ENCODE measurements around the gene ZNF557. TPM values are rescaled to one million over a fixed set of nuclear protein-coding genes. Genes with fewer than 3 reads are reported as not detected.

Gene ZNF557
- polyA plus RNA-seq, 3 donors = 8.2 to 8.5 (median 8.5) TPM

DNA sequence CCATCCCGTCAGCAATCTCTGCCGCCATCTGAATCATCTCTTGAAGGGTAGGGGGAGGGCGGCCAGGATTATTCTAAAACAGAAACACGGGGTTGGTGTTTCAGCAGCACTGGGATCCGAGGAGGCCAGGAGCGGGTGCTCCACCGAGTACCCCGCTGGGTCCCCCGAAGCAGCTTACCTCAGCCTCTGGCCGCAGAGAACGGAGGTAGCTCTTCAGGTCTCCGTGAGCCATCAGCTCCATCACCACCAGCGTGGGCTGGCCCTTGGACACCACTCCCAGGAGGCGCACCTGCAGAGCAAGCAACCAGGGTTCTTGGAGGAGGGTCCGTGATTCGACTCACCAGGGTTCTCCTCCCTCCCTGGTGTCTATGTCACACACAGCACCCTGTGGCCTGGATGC lies 53.2 kb downstream of the ZNF557 start:
- DNase-seq (ENCODE audit: low read depth in 3 of 3, low spot score in 2 of 3) = no peak

DNA sequence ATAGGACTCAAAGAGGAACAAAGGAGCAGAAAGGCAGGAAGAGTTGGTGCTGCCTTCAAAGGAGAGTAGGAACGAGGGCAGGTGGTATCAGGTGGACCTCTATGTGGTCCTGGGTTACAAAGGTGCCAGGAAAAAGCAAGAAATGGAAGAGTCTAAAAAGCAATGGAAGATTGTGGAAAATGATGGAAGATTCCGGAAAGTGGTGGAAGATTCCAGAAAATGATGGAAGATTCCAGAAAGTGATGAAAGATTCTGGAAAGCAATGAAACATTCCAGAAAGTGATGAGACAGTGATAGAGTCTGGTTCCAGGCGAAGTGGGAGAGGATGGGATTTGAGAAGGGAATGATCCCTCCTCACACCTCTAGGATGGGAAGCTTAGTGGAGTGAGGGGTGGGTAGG lies 55.3 kb downstream of the ZNF557 start:
- no peak for DNase-seq (ENCODE audit: low read depth in 3 of 3, low spot score in 2 of 3)

DNA sequence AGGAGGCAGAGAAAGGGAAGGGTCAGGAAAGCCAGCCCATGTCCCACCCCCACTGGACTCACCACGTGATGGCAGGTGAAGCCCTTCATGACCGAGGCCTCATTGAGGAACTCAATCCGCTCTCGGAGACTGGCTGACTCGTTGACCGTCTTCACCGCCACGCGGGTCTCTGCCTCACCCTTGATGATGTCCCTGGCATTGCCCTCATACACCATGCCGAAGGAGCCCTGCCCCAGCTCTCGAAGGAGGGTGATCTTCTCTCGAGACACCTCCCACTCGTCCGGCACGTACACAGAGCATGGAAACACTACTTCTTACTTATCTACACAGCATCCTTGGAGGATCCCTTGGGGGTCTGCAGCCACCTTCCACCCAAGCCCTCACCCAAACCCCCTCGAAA lies 55.7 kb downstream of the ZNF557 start:
- DNase-seq (ENCODE audit: low read depth in 3 of 3, low spot score in 2 of 3) = no peak

DNA sequence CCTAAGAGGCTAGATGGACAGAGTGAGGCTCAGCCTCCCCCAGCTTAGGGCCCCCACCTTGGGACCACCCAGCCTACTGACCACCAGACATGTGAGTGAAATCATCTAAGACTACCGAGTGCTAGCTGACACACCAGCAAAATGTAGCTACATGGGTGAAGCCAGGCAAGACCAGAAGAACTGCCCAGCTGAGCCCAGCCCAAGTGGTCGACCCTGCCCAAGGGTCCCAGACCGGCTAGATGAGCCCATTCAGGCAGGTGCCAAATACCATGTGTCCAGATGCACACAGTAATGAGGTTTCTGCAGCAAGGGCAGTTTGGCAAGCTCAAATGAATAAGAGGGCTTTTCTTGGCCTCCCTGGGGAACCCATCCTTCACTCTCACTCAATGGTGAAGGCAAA lies 56.6 kb downstream of the ZNF557 start:
- DNase-seq (ENCODE audit: low read depth in 3 of 3, low spot score in 2 of 3) = no peak

DNA sequence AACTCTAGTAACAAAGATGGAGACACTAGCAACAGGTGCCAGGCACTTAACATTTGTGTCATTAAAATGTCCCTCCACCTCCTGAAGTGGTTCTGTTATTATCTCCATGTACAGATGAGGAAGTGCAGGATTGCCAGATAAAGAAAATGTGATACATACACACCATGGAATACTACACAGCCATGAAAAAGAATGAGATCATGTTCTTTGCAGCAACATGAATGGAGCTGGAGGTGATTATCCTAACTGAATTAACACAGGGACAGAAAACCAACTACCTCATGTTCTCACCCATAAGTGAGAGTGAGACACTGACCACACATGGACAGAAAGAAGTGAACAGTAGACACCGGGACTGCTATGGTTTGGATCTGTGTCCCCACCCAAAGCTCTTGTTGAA lies 60.5 kb downstream of the ZNF557 start:
- DNase-seq (ENCODE audit: low read depth in 3 of 3, low spot score in 2 of 3) = no peak

DNA sequence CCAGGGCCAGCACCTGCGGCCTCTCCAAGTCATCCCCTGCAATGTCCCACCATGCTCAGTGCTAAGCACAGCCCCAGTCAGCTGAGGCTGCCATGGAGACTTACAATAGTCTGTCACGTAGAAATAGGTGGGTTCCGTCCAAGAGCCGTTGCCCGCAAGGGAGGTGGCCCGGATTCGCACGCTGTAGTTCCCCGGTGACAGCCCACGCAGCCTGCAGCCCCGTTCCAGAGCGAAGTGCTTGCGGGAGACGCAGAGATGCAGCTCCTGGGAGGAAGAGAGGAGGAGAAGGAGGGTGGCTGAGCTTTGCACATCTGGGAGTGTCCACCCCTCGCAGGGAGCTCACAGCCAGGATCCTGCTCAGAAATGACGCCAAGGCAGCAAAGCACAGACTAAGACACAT lies 62.6 kb downstream of the ZNF557 start:
- DNase-seq (ENCODE audit: low read depth in 3 of 3, low spot score in 2 of 3) = no peak

DNA sequence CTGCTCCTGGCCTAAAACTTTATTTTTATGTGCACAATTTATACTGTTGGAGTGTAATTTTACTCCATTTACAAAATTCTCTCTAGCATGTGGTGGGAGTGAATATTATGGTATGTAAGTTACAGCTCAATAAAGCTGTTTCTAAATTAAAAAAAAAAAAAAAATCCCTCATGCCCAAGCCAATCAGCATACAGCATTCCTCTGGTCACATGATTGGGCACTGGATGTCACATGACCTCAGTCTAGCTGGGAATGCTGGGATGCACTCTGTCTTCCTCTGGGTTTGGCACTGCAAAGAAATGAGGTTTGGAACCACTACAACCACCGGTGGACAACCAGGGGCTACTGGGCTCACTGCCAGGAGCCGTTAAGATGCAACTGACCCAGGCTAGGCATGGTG lies 67.6 kb downstream of the ZNF557 start:
- no peak for DNase-seq (ENCODE audit: low read depth in 3 of 3, low spot score in 2 of 3)

Other genes with a start within 250 kb of the ZNF557 start
- under 1 TPM; 0.04 to 0.31 (median 0.14) TPM for gene ADGRE1, start 182.1 kb upstream of the ZNF557 start, polyA plus RNA-seq (ENCODE audit: insufficient read length in 3 of 3)
- not detected for gene MBD3L2B, start 48.3 kb upstream of the ZNF557 start, polyA plus RNA-seq (ENCODE audit: insufficient read length in 3 of 3)
- gene MBD3L5, start 39.1 kb upstream of the ZNF557 start, polyA plus RNA-seq (ENCODE audit: insufficient read length in 3 of 3) = not detected
- gene MBD3L4, start 29.5 kb upstream of the ZNF557 start, polyA plus RNA-seq (ENCODE audit: insufficient read length in 3 of 3) = not detected
- gene MBD3L2, start 20.4 kb upstream of the ZNF557 start, polyA plus RNA-seq (ENCODE audit: insufficient read length in 3 of 3) = not detected
- not detected for gene MBD3L3, start 11.0 kb upstream of the ZNF557 start, polyA plus RNA-seq (ENCODE audit: insufficient read length in 3 of 3)
- gene INSR, start 224.7 kb downstream of the ZNF557 start, polyA plus RNA-seq (ENCODE audit: insufficient read length in 3 of 3) = 10 to 100 TPM; 24.8 to 29.2 (median 26.4) TPM